GM21619 (cell line): Measurements from ENCODE around the gene PAK1IP1.
"Not testable (repeated sequence)": the region's sequence is repeated elsewhere in the genome, so short reads cannot be mapped to it uniquely, and the experiment has no call there.

Experiments
- ATAC-seq: cut with Tn5 transposase; IDR thresholded peaks from one replicate; pipeline ENCODE4 v1.9.1; 2021; ENCODE audit not compliant: unreplicated experiment

Gene PAK1IP1

GRCh38 chr6:10694302-10695085, at the start of gene PAK1IP1, which contains the start of gene C6orf52:
PAK1IP1 (plus strand) TSS chr6:10694972; CDS start chr6:10694986, 14 bp downstream.
C6orf52 (minus strand) TSS chr6:10694616; CDS start chr6:10687550, 7,066 bp downstream.
- peak; percentile 99 for ATAC-seq

GRCh38 chr6:10655508-10656055, 39.2 kb upstream of the PAK1IP1 start:
- ATAC-seq = no peak

GRCh38 chr6:10658910-10659698, 35.7 kb upstream of the PAK1IP1 start:
- no peak for ATAC-seq

GRCh38 chr6:10659699-10660348, 34.9 kb upstream of the PAK1IP1 start:
- no peak for ATAC-seq

GRCh38 chr6:10660431-10661191, 34.2 kb upstream of the PAK1IP1 start:
- ATAC-seq = not testable (repeated sequence)

GRCh38 chr6:10662207-10662606, 32.6 kb upstream of the PAK1IP1 start:
- no peak for ATAC-seq

GRCh38 chr6:10662742-10663141, 32.0 kb upstream of the PAK1IP1 start:
- no peak for ATAC-seq

- ATAC-seq = not testable (repeated sequence)
Measured at GRCh38 chr6:10665595-10665994, 29.2 kb upstream of the PAK1IP1 start.

GRCh38 chr6:10668126-10668917, 26.4 kb upstream of the PAK1IP1 start:
- no peak for ATAC-seq

- ATAC-seq = no peak
Measured at GRCh38 chr6:10676403-10676802, 18.4 kb upstream of the PAK1IP1 start.

GRCh38 chr6:10678456-10678855, 16.3 kb upstream of the PAK1IP1 start:
- no peak for ATAC-seq

GRCh38 chr6:10681795-10682194, 13.0 kb upstream of the PAK1IP1 start:
- ATAC-seq = no peak

GRCh38 chr6:10682355-10682988, 12.3 kb upstream of the PAK1IP1 start:
- no peak for ATAC-seq

- ATAC-seq = no peak
Measured at GRCh38 chr6:10684618-10685017, 10.2 kb upstream of the PAK1IP1 start.

GRCh38 chr6:10685092-10685915, 9.5 kb upstream of the PAK1IP1 start:
- ATAC-seq = no peak

- ATAC-seq = no peak
Measured at GRCh38 chr6:10686901-10687300, 7.9 kb upstream of the PAK1IP1 start.

GRCh38 chr6:10687582-10687981, 7.2 kb upstream of the PAK1IP1 start:
- ATAC-seq = no peak
